PC-3 (cell line): ENCODE data around the gene MMP1. TPM values are rescaled to one million over a fixed set of nuclear protein-coding genes. Genes with fewer than 3 reads are reported as not detected.

Experiments
- ATAC-seq: fragments of 200-7000 bp; cut with Tn5 transposase; 2 replicates; pipeline ENCODE4 v1.9.1; 2020; ENCODE audit warnings: mild to moderate bottlenecking, moderate library complexity
- BruUV-seq: library from RNA; stranded (reverse); fragments of 400-500 nt; replicated peaks from 2 replicates; lab custom pipeline; 2021; lab: Mats Ljungman, UMichigan
- CTCF ChIA-PET: fragments of 300-600 bp; sonication (Branson Sonifier 250); formaldehyde crosslinking; loops from one replicate; lab custom pipeline; 2022; ENCODE audit warnings: antibody characterized with exemption; lab: Charles Lee
- POLR2A ChIA-PET: fragments of 300-600 bp; sonication (Branson Sonifier 250); formaldehyde crosslinking; loops from one replicate; lab custom pipeline; 2022; ENCODE audit warnings: antibody characterized with exemption; ENCODE audit not compliant: unreplicated experiment; lab: Charles Lee
- DNase-seq: peaks from one replicate; pipeline ENCODE4 v3.0.0-alpha.2; 2015
- H2AFZ ChIP-seq: fragments of 300-600 bp; sonication (generic); 2 replicates; pipeline ENCODE4 v1.6.0; 2016; ENCODE audit warnings: antibody characterized with exemption, low read length
- H3F3A ChIP-seq: fragments of 300-600 bp; sonication (generic); one replicate; pipeline ENCODE4 v1.6.0; 2017; ENCODE audit warnings: antibody characterized with exemption, low read length, control low read depth, mild to moderate bottlenecking; ENCODE audit not compliant: unreplicated experiment
- H3K27ac ChIP-seq: fragments of 300-600 bp; sonication (generic); 2 replicates; pipeline ENCODE4 v1.5.1; 2016; ENCODE audit warnings: mild to moderate bottlenecking, low read length
- H3K27me3 ChIP-seq: fragments of 300-600 bp; sonication (generic); 2 replicates; pipeline ENCODE4 v1.6.1; 2016; ENCODE audit warnings: low read length, mixed read lengths
- H3K36me3 ChIP-seq: fragments of 300-600 bp; sonication (generic); 2 replicates; pipeline ENCODE4 v1.6.1; 2016; ENCODE audit warnings: low read depth, mixed run types, low read length, mixed read lengths
- H3K4me1 ChIP-seq: fragments of 300-600 bp; sonication (generic); 2 replicates; pipeline ENCODE4 v1.5.1; 2016; ENCODE audit warnings: low read length; ENCODE audit not compliant: insufficient read depth
- H3K4me2 ChIP-seq: fragments of 300-600 bp; sonication (generic); 2 replicates; pipeline ENCODE4 v1.6.0; 2016; ENCODE audit warnings: low read length
- H3K4me3 ChIP-seq: fragments of 300-600 bp; sonication (generic); 2 replicates; pipeline ENCODE4 v1.5.1; 2016; ENCODE audit warnings: mild to moderate bottlenecking, low read length, mixed read lengths
- H3K79me2 ChIP-seq: fragments of 300-600 bp; sonication (generic); 2 replicates; pipeline ENCODE4 v1.6.1; 2017; ENCODE audit warnings: low read length, mixed read lengths
- H3K9ac ChIP-seq: fragments of 300-600 bp; sonication (generic); 2 replicates; pipeline ENCODE4 v1.6.0; 2016; ENCODE audit warnings: mild to moderate bottlenecking, low read length
- H3K9me2 ChIP-seq: fragments of 300-600 bp; sonication (generic); replicated peaks from 2 replicates; pipeline ENCODE4 v1.6.1; 2016; ENCODE audit warnings: mixed run types, low read length, mixed read lengths
- H3K9me3 ChIP-seq: fragments of 300-600 bp; sonication (generic); 2 replicates; pipeline ENCODE4 v1.6.1; 2016; ENCODE audit warnings: low read length, mixed read lengths
- H4K20me1 ChIP-seq: fragments of 300-600 bp; sonication (generic); 2 replicates; pipeline ENCODE4 v1.6.1; 2016; ENCODE audit warnings: low read length, mixed read lengths
- CTCF ChIP-seq: fragments of 300-600 bp; sonication (generic); conservative IDR thresholded peaks from 2 replicates; pipeline ENCODE4 v1.5.1; 2017; ENCODE audit warnings: antibody characterized with exemption, low read depth, mild to moderate bottlenecking, low read length
- EZH2 ChIP-seq: fragments of 300-600 bp; sonication (generic); IDR thresholded peaks from one replicate; pipeline ENCODE4 v1.6.1; 2017; ENCODE audit warnings: antibody characterized with exemption, mild to moderate bottlenecking, low read length; ENCODE audit not compliant: unreplicated experiment
- EZH2phosphoT487 ChIP-seq: fragments of 300-600 bp; sonication (generic); IDR thresholded peaks from 2 replicates; pipeline ENCODE4 v1.6.1; 2018; ENCODE audit warnings: mild to moderate bottlenecking, antibody characterized with exemption, low read length, borderline replicate concordance
- intact Hi-C: fragments of 100-400 bp; cut with micrococcal nuclease; formaldehyde crosslinking; loops from 2 replicates; pipeline ENCODE4 v1.9.0; 2023
- total RNA-seq: library from RNA; depleted of rRNA; stranded (reverse); fragments of >200 nt; gene quantifications from 2 replicates; pipeline ENCODE4 v1.2.3, GENCODE V29; 2014

Gene MMP1
- total RNA-seq, 1 experiment from 2014 or later: 7.3 TPM

- no peaks in the 10 kb centered on the region for H3K9me2 ChIP-seq
- H3K9ac ChIP-seq: no peak overlapping the region
- POLR2A ChIA-PET: no interaction called here
- no peaks in the 10 kb centered on the region for H3K27me3 ChIP-seq
- H3K4me3 ChIP-seq: no peak overlapping the region
- no peak overlapping the region for H2AFZ ChIP-seq
- intact Hi-C loops: no loop called here
- ATAC-seq: no peak
- H3K9me3 ChIP-seq: 0 out of 2 replicates have a peak, but pooled peaks cover 6% of the 10 kb centered on the region
- no peak overlapping the region for H3K27ac ChIP-seq
- H3F3A ChIP-seq: no peaks in the 10 kb centered on the region
- CTCF ChIA-PET: no interaction called here
- no peaks in the 10 kb centered on the region for H3K36me3 ChIP-seq
- no peaks in the 10 kb centered on the region for H3K4me1 ChIP-seq
- no peak for DNase-seq
- H3K4me2 ChIP-seq: no peak overlapping the region
- H3K79me2 ChIP-seq: no peaks in the 10 kb centered on the region
- TF ChIP-seq EZH2 (no peak), EZH2phosphoT487 (no peak), CTCF (no peak)
- H4K20me1 ChIP-seq: no peaks in the 10 kb centered on the region
- BruUV-seq: no TSS peak
Observed at GRCh38 chr11:102824556-102824955, 26.6 kb upstream of the MMP1 start.

DNA sequence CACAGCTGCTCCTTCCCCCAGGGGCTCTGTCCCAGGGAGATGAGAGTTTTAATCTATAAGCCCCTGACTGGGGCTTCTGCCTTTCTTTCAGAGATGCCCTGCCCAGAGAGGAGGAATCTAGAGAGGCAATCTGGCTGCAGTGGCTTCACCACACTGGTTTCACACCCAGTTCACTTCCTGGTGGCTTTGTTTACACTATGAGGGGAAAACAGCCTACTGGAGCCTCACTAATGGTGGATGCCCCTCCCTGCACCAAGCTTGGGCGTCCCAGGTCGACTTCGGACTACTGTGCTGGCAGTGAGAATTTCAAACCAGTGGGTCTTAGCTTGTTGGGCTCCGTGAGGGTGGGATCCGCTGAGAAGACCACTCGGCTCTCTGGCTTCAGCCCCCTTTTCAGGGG lies 21.5 kb upstream of the MMP1 start:
- ChIA-PET CTCF (no interaction called here), POLR2A (no interaction called here)
- Histone ChIP-seq H3K9me3 (0 out of 2 replicates have a peak, but pooled peaks cover 6% of the 10 kb centered on the region), H3K4me1 (no peaks in the 10 kb centered on the region), H3K4me2 (no peak overlapping the region), H2AFZ (no peak overlapping the region), H3K36me3 (no peaks in the 10 kb centered on the region), H3K9me2 (no peaks in the 10 kb centered on the region), H3K27me3 (no peaks in the 10 kb centered on the region), H3K27ac (no peak overlapping the region), H3K9ac (no peak overlapping the region), H3F3A (no peaks in the 10 kb centered on the region), H4K20me1 (no peaks in the 10 kb centered on the region), H3K79me2 (no peaks in the 10 kb centered on the region), H3K4me3 (no peak overlapping the region)
- BruUV-seq: no TSS peak
- TF ChIP-seq CTCF (no peak), EZH2phosphoT487 (no peak), EZH2 (no peak)
- ATAC-seq (no peak), DNase-seq (no peak)
- intact Hi-C loops: no loop called here

- DNase-seq (no peak), ATAC-seq (no peak)
- Histone ChIP-seq H3K4me3 (no peak overlapping the region), H3K79me2 (no peaks in the 10 kb centered on the region), H3K9ac (no peak overlapping the region), H3K27me3 (no peaks in the 10 kb centered on the region), H3K27ac (no peak overlapping the region), H3K9me2 (no peaks in the 10 kb centered on the region), H3K9me3 (no peaks in the 10 kb centered on the region), H3K4me1 (0 out of 2 replicates have a peak, but pooled peaks cover 5% of the 10 kb centered on the region), H3K36me3 (no peaks in the 10 kb centered on the region), H3F3A (no peaks in the 10 kb centered on the region), H3K4me2 (no peak overlapping the region), H4K20me1 (no peaks in the 10 kb centered on the region), H2AFZ (no peak overlapping the region)
- intact Hi-C loops: no loop called here
- TF ChIP-seq CTCF (no peak), EZH2phosphoT487 (no peak), EZH2 (no peak)
- ChIA-PET POLR2A (no interaction called here), CTCF (no interaction called here)
- BruUV-seq: no TSS peak
Observed at GRCh38 chr11:102813484-102813883, 15.5 kb upstream of the MMP1 start.
